ENCODE results near the gene PACSIN2.

GRCh38 chr22:42877158-42877557 is 137.8 kb downstream of the PACSIN2 start:
- TF ChIP-seq POLR2A (IDR thresholded peaks at IDR 0.05; ENCODE audit: low read length) (no peak), GATA1 (IDR thresholded peaks at IDR 0.05; ENCODE audit: low read depth, low read length) (no peak)
